MG63 (cell line): ENCODE data around the gene PLD2. TPM values are rescaled to one million over a fixed set of nuclear protein-coding genes. Genes with fewer than 3 reads are reported as not detected.
A peak's percentile ranks its signal among the peaks of the same experiment; 100 is the strongest.
"Not testable (repeated sequence)": the region's sequence is repeated elsewhere in the genome, so short reads cannot be mapped to it uniquely, and the experiment has no call there.

ENCODE experiments used
- DNase-seq: peaks from one replicate; pipeline ENCODE4 v3.0.0-alpha.2; 2020
- H3K27me3 ChIP-seq: fragments of 250-450 bp; sonication (Bioruptor Pico); 2 replicates; pipeline ENCODE4 v1.5.1; 2020; ENCODE audit warnings: mild to moderate bottlenecking, moderate library complexity
- H3K36me3 ChIP-seq: fragments of 250-450 bp; sonication (Bioruptor Pico); 2 replicates; pipeline ENCODE4 v1.5.1; 2020; ENCODE audit warnings: mild to moderate bottlenecking, moderate library complexity
- H3K4me3 ChIP-seq: fragments of 250-450 bp; sonication (Bioruptor Pico); 2 replicates; pipeline ENCODE4 v1.5.1; 2020; ENCODE audit warnings: mild to moderate bottlenecking, moderate library complexity
- H3K9me3 ChIP-seq: fragments of 250-450 bp; sonication (Bioruptor Pico); 2 replicates; pipeline ENCODE4 v1.5.1; 2020; ENCODE audit warnings: mild to moderate bottlenecking, moderate library complexity
- total RNA-seq: library from RNA; depleted of rRNA; stranded (reverse); fragments of >200 nt; shearing (Covaris generic); gene quantifications from 2 replicates; pipeline ENCODE4 v1.2.3, GENCODE V29; 2014; ENCODE audit warnings: low replicate concordance

The PLD2 gene
- total RNA-seq, 1 experiment from 2014 or later: 5.8 TPM

- DNase-seq: no peak
- no peaks in the 10 kb centered on the region for H3K9me3 ChIP-seq
- no peaks in the 10 kb centered on the region for H3K27me3 ChIP-seq
- no peak overlapping the region for H3K4me3 ChIP-seq
- no peaks in the 10 kb centered on the region for H3K36me3 ChIP-seq
These were observed 36.5 kb downstream of the PLD2 start for GRCh38 chr17:4843321-4844000.

DNA sequence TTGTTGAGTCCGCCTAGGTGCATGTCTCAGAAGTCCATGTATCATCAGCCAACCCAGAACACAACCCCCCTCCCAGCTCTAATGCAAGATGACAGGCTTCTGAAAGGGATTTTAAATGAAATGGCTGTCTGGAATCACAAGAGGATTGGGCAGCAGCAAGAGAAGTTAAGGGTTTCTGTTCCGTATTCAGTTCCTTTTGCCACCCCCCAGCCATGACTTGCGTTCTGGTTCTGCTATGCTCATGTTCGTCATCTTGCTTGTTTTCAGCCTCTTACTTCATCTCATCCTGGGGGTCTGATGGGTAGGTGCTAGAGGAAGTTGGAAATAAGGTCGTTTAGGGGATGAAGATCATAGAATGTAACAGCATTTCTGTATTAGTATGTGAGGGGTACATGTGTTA is 38.2 kb downstream of the PLD2 start:
- Histone ChIP-seq H3K27me3 (no peaks in the 10 kb centered on the region), H3K9me3 (no peaks in the 10 kb centered on the region), H3K36me3 (no peaks in the 10 kb centered on the region), H3K4me3 (no peak overlapping the region)
- no peak for DNase-seq

DNA sequence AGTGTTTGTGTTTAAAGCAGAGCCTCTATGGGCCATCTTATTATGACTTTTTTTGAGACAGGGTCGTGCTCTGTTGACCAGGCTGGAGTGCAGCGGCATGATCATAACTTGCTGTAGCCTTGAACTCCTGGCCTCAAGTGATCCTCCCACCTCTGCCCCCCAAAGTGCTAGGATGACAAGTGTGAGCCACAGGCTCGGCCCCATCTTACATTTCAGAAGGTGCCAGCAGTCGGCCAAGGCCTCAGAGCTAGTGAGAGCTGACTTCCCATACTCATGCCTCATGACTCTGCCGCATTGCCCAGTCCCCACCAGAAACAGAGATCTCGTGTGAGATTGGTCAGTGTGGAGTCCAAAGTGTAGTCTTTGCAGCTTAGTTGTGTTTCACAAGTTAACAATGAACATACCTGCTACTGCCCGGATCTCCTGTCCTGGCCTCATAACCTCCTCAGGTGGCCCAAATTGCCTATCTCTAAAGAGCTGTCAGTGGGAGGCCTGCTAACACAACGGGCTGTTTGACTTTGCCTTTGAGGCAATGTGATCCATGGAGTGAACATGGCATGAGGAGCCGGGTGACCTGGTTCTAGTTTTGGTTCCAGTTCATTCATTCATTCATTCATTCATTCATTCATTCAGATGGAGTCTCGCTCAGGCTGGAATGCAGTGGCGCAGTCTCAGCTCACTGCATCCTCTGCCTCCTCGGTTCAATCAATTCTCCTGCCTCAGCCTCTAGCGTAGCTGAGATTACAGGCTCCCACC is 39.9 kb downstream of the PLD2 start:
- no peaks in the 10 kb centered on the region for H3K36me3 ChIP-seq
- H3K9me3 ChIP-seq: no peaks in the 10 kb centered on the region
- H3K27me3 ChIP-seq: no peaks in the 10 kb centered on the region
- DNase-seq: no peak
- H3K4me3 ChIP-seq: no peak overlapping the region

DNA sequence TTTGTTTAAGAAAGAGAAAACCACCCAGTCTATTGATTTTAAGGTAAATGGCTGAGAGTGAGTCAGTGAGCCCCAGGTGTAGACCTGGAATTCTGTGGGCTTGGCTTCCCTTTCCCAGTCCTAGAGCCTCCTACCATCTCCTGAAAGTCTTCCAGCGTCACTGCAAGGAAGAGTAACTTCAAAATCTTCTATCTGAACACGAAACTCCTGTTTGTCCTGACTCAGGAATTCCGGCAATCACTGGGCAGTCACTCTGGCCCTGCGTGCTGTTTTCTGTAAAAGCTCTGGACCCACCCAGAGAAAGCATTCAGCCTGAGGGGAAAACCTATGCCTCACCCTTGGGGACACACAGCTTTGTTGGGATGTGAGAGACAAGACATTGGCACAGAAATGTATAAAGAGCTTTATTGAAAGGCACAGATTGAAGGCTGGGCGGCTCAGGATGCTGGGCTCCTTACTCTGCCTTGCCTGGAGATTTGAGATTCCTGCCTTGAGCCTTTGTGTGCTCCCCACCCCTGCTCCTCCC is 42.1 kb downstream of the PLD2 start:
- H3K9me3 ChIP-seq: no peaks in the 10 kb centered on the region
- H3K36me3 ChIP-seq: no peaks in the 10 kb centered on the region
- no peak for DNase-seq
- no peak overlapping the region for H3K4me3 ChIP-seq
- no peaks in the 10 kb centered on the region for H3K27me3 ChIP-seq

- no peaks in the 10 kb centered on the region for H3K36me3 ChIP-seq
- no peak for DNase-seq
- H3K27me3 ChIP-seq: no peaks in the 10 kb centered on the region
- H3K9me3 ChIP-seq: no peaks in the 10 kb centered on the region
- no peak overlapping the region for H3K4me3 ChIP-seq
These were observed 43.3 kb downstream of the PLD2 start for GRCh38 chr17:4850246-4850645.

DNA sequence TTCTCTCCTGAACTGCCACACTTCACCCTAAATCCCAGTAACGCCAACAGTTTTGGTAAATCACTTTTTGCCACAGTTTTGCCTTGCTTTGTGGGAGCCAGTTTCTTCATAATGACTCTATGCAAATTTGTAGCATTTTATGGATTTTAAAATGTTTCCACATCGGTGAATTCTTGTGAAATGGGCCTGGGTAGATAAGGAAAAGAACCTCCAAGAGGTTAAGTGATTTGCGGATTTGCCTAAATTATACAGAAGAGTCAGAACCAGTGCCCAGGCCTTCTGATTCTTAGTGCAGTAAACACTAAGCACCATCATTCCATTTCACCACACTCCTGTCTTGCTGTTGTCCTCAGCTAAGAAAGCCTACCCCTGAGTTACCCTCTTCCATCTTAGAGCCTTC is 44.1 kb downstream of the PLD2 start:
- Histone ChIP-seq H3K9me3 (no peaks in the 10 kb centered on the region), H3K36me3 (no peaks in the 10 kb centered on the region), H3K4me3 (no peak overlapping the region), H3K27me3 (no peaks in the 10 kb centered on the region)
- DNase-seq: no peak

- peak; percentile 11 for DNase-seq
- no peaks in the 10 kb centered on the region for H3K27me3 ChIP-seq
- no peaks in the 10 kb centered on the region for H3K9me3 ChIP-seq
- no peak overlapping the region for H3K4me3 ChIP-seq
- no peaks in the 10 kb centered on the region for H3K36me3 ChIP-seq
These were observed 45.7 kb downstream of the PLD2 start for GRCh38 chr17:4852567-4853207.

DNA sequence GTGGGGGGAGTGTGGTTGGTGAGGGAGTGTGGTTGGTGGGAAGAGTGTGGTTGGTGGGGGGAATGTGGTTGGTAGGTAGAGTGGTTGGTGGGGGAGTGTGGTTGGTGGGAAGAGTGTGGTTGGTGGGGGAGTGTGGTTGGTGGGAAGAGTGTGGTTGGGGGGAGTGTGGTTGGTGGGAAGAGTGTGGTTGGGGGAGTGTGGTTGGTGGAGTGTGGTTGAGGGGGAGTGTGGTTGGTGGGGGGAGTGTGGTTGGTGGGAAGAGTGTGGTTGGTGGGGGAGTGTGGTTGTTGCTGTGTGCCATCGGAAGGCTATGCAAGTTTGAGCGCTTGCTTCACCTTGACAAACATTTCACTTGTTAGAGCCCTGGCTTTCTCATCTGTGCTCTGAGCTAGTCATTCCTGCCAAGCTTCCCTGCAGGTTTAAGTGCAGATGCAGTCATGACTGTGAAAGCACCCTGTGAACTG is 46.3 kb downstream of the PLD2 start:
- H3K4me3 ChIP-seq: no peak overlapping the region
- no peaks in the 10 kb centered on the region for H3K27me3 ChIP-seq
- DNase-seq: no peak
- no peaks in the 10 kb centered on the region for H3K36me3 ChIP-seq
- no peaks in the 10 kb centered on the region for H3K9me3 ChIP-seq

- no peak for DNase-seq
- no peak overlapping the region for H3K4me3 ChIP-seq
- peaks cover 1% of the 10 kb centered on the region; the same call in 1 of the 2 replicates for H3K36me3 ChIP-seq
- H3K9me3 ChIP-seq: no peaks in the 10 kb centered on the region
- H3K27me3 ChIP-seq: no peaks in the 10 kb centered on the region
These were observed 47.2 kb downstream of the PLD2 start for GRCh38 chr17:4854111-4854681.

GRCh38 chr17:4856271-4856936 is 49.5 kb downstream of the PLD2 start:
- H3K9me3 ChIP-seq: no peaks in the 10 kb centered on the region
- peaks cover 3% of the 10 kb centered on the region; the same call in 1 of the 2 replicates for H3K36me3 ChIP-seq
- H3K4me3 ChIP-seq: no peak overlapping the region
- H3K27me3 ChIP-seq: no peaks in the 10 kb centered on the region
- no peak for DNase-seq

- Histone ChIP-seq H3K27me3 (no peaks in the 10 kb centered on the region), H3K9me3 (no peaks in the 10 kb centered on the region), H3K4me3 (no peak overlapping the region), H3K36me3 (peaks cover 3% of the 10 kb centered on the region; the same call in 1 of the 2 replicates)
- no peak for DNase-seq
These were observed 50.0 kb downstream of the PLD2 start for GRCh38 chr17:4856937-4857314.

DNA sequence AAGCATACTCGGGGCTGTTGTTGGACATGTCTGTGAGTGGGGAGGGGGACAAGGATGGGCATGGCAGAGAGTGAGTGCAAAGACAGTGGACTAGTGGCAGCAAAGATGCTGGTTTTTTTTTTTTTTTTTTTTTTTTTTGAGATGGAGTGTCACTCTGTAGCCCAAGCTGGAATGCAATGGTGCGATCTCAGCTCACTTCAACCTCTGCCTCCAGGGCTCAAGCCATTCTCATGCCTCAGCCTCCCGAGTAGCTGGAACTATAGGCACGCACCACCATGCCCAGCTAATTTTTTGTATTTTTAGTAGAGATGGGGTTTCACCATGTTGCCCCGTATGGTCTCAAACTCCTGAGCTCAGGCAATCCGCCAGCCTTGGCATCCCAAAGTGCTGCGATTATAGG is 50.4 kb downstream of the PLD2 start:
- DNase-seq, H3K4me3 ChIP-seq, H3K36me3 ChIP-seq, H3K9me3 ChIP-seq, H3K27me3 ChIP-seq: not testable (repeated sequence)

- DNase-seq: no peak
- H3K27me3 ChIP-seq: no peaks in the 10 kb centered on the region
- no peak overlapping the region for H3K4me3 ChIP-seq
- H3K9me3 ChIP-seq: no peaks in the 10 kb centered on the region
- H3K36me3 ChIP-seq: peaks cover 3% of the 10 kb centered on the region; the same call in 1 of the 2 replicates
These were observed 51.3 kb downstream of the PLD2 start for GRCh38 chr17:4858068-4858881.

DNA sequence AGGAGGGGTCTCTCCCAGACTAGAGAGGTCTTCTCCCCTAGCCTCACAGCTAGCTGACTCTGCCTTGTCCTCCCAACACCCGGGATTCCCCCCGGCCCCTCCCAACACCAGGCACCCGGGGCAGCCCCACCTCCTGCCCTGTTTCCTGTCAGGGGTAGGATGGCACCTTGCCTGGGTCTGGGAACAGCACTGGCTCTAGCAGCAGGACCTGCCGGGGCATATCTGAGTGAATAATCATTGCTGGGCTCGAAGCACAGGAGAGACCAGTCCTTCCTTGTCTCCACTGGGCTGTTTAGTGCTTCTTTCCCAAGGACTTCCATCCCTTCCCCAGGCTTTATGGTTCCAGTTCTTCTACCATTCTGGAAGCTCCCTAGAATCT is 51.9 kb downstream of the PLD2 start:
- peak; percentile 41 for DNase-seq
- no peak overlapping the region for H3K4me3 ChIP-seq
- H3K36me3 ChIP-seq: peaks cover 3% of the 10 kb centered on the region; the same call in 1 of the 2 replicates
- no peaks in the 10 kb centered on the region for H3K9me3 ChIP-seq
- H3K27me3 ChIP-seq: no peaks in the 10 kb centered on the region

- H3K27me3 ChIP-seq: no peaks in the 10 kb centered on the region
These were observed 53.1 kb downstream of the PLD2 start for GRCh38 chr17:4859816-4860625.

More at GRCh38 chr17:4859816-4860625, 53.1 kb downstream of the PLD2 start:
- H3K36me3 ChIP-seq: peaks cover 3% of the 10 kb centered on the region; the same call in 1 of the 2 replicates
- no peaks in the 10 kb centered on the region for H3K9me3 ChIP-seq
- H3K4me3 ChIP-seq: no peak overlapping the region
- DNase-seq: no peak
